Subcutaneous adipose tissue (tissue), 4 donors: ENCODE results near the gene FOXN3. TPM values are rescaled to one million over a fixed set of nuclear protein-coding genes. Genes with fewer than 3 reads are reported as not detected.

Experiments
- CTCF ChIP-seq: fragments of 450-650 bp; IDR thresholded peaks from one replicate; pipeline ENCODE4 v1.5.1; 2016; ENCODE audit warnings: low read depth, mild to moderate bottlenecking, control low read depth, antibody characterized with exemption, moderate library complexity
- total RNA-seq, 4 donors: library from RNA; depleted of rRNA; stranded (reverse); fragments of >200 nt; gene quantifications; one replicate each; pipeline ENCODE4 v1.1.0, GENCODE V29; 2016

Gene FOXN3
- total RNA-seq, 4 donors from 2014 or later: 153 to 173 (median 171) TPM

- no peak for TF ChIP-seq CTCF
These were observed 127.6 kb downstream of the FOXN3 start for GRCh38 chr14:89289477-89289876.

GRCh38 chr14:89288114-89288513 is 128.9 kb downstream of the FOXN3 start:
- TF ChIP-seq CTCF: no peak

- TF ChIP-seq CTCF: no peak
These were observed 132.5 kb downstream of the FOXN3 start for GRCh38 chr14:89284333-89285058.

GRCh38 chr14:89283327-89284060 is 133.5 kb downstream of the FOXN3 start:
- no peak for TF ChIP-seq CTCF

- no peak for TF ChIP-seq CTCF
These were observed 134.8 kb downstream of the FOXN3 start for GRCh38 chr14:89282191-89282590.

GRCh38 chr14:89280600-89280999 is 136.4 kb downstream of the FOXN3 start:
- TF ChIP-seq CTCF: no peak

GRCh38 chr14:89279649-89280232 is 137.3 kb downstream of the FOXN3 start:
- no peak for TF ChIP-seq CTCF
